GDM1 (cell line): ENCODE measurements around the gene DNAJC24.

Source experiments
- DNase-seq: peaks from one replicate; lab custom pipeline; 2025; lab: John Stamatoyannopoulos, UW

DNAJC24 gene

GRCh38 chr11:31415435-31415834 is 45.8 kb downstream of the DNAJC24 start:
- DNase-seq = no peak

- no peak for DNase-seq
Measured at GRCh38 chr11:31417357-31417756, 47.7 kb downstream of the DNAJC24 start.

GRCh38 chr11:31417816-31418215 is 48.2 kb downstream of the DNAJC24 start:
- DNase-seq = no peak

- no peak for DNase-seq
Measured at GRCh38 chr11:31419138-31419537, 49.5 kb downstream of the DNAJC24 start.

DNA sequence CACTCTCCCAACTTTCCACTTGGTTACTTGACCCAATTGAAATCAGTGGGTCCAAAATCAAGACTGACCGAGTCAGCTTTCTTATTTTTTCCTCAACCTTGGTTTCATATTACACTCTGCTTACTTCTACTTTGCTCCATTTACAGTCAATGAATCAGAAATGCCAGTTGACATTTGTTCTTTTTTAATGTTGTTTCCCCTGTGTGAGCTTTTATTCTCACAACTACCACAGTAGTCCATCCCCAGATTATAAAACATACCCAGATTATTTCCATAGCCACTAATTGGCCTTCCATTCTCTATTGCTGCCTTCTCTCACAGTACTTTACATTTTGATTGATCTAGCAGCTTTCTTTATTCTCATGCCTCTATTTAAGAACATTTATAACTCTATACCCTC is 50.0 kb downstream of the DNAJC24 start:
- DNase-seq = no peak

GRCh38 chr11:31421820-31422219 is 52.2 kb downstream of the DNAJC24 start:
- no peak for DNase-seq

GRCh38 chr11:31422703-31423102 is 53.0 kb downstream of the DNAJC24 start:
- DNase-seq = no peak

DNA sequence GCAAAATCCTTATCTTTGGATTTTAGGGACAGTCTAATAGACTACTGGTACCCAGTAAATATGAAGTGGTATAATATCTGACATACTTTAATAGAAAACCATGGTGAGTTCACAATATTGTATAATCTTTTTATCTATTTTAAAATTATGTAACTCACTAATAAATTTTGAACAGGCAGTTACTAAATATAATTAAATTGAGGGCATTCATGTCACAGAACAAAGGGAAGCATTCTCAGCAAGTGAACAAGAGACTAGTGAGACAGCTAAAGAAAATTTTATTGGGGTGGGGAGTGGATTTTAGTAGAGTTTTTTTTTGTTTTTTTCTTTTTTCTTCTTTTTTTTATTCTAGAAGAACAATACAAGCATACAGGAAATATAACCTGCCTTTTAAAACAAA is 55.0 kb downstream of the DNAJC24 start:
- no peak for DNase-seq

GRCh38 chr11:31433851-31434250 is 64.2 kb downstream of the DNAJC24 start:
- DNase-seq = no peak

GRCh38 chr11:31437742-31438435 is 68.2 kb downstream of the DNAJC24 start:
- no peak for DNase-seq

- DNase-seq = no peak
Measured at GRCh38 chr11:31441296-31441695, 71.6 kb downstream of the DNAJC24 start.

- DNase-seq = no peak
Measured at GRCh38 chr11:31442086-31442485, 72.4 kb downstream of the DNAJC24 start.

- DNase-seq = no peak
Measured at GRCh38 chr11:31443802-31444201, 74.1 kb downstream of the DNAJC24 start.

- no peak for DNase-seq
Measured at GRCh38 chr11:31445621-31446020, 76.0 kb downstream of the DNAJC24 start.

GRCh38 chr11:31449040-31449439 is 79.4 kb downstream of the DNAJC24 start:
- no peak for DNase-seq

DNA sequence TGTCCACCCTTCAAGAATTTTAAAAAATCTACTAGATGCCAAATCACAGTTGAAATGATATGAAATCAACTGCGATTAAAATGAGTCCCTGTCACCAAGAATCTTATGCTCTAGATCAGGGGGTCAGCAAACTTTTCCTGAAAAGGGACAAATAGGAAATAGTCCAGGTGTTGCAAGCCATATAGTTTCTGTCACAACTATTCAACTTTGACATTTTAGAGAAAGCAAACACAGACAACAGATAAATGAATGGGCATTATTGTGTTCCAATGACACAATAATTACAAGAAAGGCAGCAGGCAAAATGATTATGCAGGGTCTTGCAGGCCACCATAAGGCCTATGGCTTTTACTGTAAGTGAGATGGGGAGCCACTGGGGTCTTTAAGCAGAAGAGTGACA is 81.2 kb downstream of the DNAJC24 start:
- DNase-seq = no peak

- no peak for DNase-seq
Measured at GRCh38 chr11:31455177-31455576, 85.5 kb downstream of the DNAJC24 start.

- DNase-seq = no peak
Measured at GRCh38 chr11:31464436-31464835, 94.8 kb downstream of the DNAJC24 start.

DNA sequence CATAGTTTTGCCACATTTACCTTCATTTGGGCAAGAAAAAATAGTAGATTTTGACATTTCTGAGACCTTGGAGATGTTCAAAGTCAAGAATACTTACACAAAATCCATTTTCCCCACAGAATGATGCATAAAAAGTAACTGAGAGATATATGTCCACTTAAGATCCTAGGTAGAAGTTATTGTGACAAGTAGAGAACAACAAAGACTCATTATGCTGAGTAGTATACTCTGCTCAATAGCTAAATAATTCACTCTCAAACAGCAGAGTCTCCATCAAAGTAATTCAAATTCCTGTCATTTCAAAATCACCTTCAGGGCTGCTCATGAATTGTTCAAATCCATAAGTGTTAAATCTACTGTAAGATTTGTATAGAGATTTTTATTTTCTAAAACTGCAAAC is 104.4 kb downstream of the DNAJC24 start:
- DNase-seq = no peak

DNA sequence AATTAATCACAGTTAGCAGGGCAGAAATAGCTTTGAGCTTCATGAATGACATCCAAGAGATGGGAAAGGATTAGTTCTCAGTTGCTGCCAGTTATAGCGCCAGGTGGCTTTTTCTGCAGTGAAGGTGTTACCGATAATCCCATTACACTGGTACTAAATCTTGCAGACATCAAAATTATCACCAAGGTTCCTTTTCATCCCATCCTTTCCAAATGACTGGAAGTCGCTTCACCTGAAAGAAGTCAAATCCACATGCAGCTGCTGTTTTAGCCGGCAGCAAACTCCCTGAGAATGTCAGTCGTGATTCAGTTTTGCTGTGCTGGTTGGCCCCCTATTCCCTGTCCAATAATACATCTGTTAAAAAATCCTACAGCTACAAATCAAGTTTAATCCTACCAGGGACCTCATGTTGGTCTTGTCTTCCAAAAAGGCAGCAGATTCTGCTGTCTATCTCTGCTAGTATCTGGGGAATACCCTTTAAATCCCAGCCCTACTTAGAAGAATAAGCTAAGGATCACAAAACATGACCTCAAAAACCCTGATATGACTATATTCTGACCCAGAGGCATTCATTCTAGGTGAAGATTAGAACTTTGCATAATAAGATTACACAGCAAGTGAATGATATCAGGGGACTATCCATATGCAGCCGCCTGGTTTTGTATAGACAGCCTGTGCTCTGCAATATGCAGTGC is 108.0 kb downstream of the DNAJC24 start:
- DNase-seq = no peak

- DNase-seq = no peak
Measured at GRCh38 chr11:31478223-31478590, 108.5 kb downstream of the DNAJC24 start.

DNA sequence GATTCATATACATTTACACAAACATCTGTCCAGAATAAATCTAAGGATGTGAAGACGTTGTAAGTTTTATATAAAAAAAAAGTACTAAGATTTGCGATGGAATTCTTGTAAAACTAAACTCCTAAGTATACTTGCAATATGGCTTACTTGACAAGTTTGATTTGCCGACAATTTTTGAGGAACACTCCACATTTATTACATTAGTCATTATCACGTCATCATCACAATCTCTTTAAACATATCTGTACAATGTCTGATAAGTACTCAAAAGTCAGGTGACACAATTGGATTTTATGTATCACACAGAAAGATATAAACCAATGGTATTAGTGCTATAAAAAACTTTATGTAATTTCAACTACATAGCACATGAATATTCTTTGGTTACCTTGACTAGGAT is 109.4 kb downstream of the DNAJC24 start:
- no peak for DNase-seq

- no peak for DNase-seq
Measured at GRCh38 chr11:31480930-31481329, 111.3 kb downstream of the DNAJC24 start.
